Stimulated activated CD8-positive, alpha-beta memory T cell treated with anti-CD3 and anti-CD28 coated beads, Interleukin-12 subunit alpha, Interleukin-12 subunit beta, amount 100 ng/mL, for 24 hours (primary cell): ENCODE data around the gene CDH20.
"Not testable (repeated sequence)": the region's sequence is repeated elsewhere in the genome, so short reads cannot be mapped to it uniquely, and the experiment has no call there.

Experiments used
- DNase-seq: peaks from one replicate; pipeline ENCODE4 v3.0.0-alpha.2; 2020; ENCODE audit errors: extremely low read depth

CDH20 gene

GRCh38 chr18:61348230-61348629 lies 15.0 kb downstream of the CDH20 start:
- DNase-seq = no peak

- DNase-seq = no peak
Measured at GRCh38 chr18:61350578-61350977, 17.3 kb downstream of the CDH20 start.

DNA sequence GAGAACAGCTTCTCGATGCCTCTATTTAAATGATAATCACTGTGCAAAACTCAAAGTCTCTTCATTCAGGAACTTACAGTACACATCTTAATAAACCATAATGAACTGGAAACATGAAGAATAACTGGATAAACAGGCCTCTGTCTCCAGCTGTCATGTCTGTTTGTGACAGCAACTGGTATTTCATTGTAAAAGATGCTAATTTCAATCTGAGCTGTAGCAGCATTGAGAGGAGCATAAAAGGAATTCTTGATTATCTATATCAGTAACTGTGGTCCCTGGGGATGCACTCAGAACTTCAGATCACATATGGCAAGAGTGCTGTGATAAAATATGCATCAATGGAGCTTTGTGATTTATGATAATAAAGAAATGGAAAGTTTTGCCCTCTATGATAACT lies 18.8 kb downstream of the CDH20 start:
- no peak for DNase-seq

- no peak for DNase-seq
Measured at GRCh38 chr18:61352611-61353010, 19.4 kb downstream of the CDH20 start.

DNA sequence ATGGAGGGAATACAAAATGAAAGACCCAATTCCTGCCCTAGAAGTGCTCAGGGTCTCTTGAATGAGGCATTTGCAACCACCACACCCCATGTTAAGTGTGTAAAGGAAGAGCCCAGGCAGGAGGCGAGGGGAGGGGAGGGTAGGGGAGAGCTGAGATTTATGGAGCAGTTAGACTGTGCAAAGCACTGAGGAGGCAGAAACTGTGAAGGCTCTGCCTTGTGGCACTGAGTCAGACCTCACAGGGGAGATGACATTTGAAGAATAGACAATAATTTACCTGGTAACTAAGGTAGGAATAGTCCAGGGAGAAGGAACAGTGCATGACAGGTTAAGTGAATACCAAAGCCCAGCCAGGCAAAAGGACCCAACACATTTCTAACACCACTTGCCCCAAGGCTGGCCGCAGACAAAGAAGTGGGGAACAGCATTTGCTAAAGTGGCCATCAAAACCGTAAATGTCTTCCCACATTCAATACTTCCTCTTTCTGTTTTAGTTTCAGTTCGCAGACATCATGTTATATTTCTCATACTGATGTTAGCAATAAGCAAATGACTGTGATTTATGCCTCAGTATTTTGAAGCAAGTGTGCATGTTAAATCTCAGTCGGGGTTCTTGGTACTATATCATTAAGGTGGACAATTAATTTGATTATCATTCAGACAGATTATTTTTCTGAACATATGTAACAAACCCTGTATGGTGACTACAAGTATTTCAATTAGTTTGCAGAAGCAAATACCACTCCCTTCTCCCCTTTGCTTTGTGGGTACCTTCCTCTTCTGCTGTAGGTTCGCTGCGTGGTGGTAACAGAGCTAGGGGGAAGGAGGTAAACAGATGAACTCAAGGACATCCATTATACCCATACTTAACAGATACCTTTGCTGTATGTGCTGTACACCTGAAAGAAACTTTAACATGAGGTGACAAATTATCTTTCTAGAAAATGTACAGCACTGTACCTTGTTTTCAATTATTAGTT lies 27.5 kb downstream of the CDH20 start:
- no peak for DNase-seq

DNA sequence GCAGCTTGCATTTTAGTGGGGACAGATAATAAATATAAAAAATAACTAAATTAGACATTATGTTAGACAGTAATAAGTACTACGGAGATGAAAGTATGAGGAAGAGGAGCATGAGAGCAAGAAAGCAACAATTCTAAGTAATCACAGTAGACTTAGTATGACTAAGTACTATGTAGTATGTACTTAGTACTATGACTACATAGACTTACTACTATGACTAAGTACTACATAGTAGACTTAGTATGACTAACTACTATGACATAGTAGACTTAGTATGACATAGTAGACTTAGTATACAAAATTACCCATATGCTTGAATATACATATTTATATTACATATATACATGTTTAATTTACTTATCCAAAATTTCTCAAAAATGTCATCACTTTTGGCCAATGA lies 29.3 kb downstream of the CDH20 start:
- no peak for DNase-seq

DNA sequence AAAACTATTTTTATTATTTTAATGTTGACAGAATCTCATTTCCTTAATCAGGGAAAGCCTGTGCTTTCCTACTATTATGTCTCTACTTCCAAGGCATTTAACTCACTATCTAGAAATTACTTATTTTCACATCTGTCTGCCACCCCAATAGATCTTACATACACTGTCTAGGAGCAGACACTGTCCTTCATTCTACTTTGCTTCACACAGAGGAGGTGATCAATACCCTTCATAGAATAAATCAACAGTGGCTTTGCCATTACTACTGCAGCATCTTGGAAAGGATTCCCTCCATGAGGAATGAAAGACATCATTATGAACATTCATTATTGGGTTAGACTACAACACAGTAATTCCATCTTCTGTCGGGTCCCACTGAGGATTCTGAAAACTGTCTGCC lies 31.7 kb downstream of the CDH20 start:
- DNase-seq = no peak

DNA sequence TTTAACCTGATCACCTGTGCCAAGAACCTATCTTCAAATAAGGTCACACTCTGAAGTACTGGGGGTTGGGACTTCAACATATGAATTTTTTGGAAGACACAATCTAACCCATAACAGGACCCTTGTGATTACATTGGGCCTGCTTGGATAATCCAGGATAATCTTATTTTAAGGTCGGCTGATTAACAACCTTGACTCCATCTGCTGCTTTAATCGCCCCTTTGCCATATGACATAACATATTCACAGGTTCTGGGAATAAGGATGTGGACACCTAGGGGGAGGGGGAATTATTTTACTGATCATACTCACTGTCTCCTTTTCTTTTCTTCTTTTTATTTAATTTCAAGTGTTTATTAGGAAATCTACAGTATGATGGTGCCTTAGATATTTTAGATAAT lies 34.8 kb downstream of the CDH20 start:
- DNase-seq = no peak

DNA sequence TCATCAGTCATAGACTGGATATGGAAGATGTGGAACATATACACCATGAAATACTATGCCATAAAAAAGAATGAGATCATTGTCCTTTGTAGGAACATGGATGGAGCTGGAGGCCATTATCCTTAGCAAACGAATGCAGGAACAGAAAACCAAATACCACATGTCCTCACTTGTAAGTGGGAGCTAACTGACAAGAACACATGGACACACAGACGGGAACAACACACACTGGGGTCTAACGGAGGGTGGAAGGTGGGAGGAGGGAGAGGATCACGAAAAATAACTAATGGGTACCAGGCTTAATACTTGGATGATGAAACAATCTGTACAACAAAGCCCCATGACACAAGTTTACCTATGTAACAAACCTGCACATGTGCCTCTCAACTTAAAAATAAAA lies 36.4 kb downstream of the CDH20 start:
- DNase-seq = not testable (repeated sequence)

DNA sequence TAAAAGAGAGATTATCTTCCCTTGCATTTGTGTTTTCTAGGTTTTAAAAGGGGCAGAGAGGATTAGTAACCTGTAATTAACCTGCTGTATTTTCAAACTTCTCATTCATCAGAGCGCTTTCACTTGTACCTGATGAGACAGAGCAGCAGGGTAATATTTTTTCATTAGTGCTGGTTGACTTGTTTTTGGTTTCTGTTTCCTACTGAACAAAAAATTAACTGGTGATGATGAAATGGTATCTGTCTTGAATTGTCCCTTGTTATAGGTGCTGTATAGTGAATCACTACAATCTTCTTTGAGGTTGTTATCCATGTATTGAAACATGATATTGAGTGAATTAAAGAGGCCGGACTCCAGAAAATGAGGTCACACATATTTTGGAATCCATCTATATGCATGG lies 37.9 kb downstream of the CDH20 start:
- no peak for DNase-seq

DNA sequence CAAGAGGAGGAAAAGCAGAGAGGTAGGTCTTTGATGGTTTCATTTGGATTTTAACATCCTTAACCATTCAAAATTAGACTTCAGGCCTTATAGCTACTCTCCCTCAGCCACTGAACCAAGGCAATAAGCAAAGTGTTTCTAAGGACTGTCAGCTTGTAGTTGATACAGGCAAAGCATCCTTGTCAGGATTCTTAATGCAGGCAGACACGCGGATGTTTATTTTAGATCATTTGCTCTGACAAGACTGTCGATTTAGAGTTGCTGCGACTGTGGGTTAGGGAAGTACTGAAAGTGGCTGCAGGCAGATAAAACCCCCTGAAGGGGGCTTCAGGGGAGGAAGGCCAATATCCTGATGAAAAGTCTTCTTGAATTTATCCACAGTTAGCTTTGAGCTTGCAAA lies 46.6 kb downstream of the CDH20 start:
- no peak for DNase-seq

- no peak for DNase-seq
Measured at GRCh38 chr18:61388010-61388409, 54.8 kb downstream of the CDH20 start.

DNA sequence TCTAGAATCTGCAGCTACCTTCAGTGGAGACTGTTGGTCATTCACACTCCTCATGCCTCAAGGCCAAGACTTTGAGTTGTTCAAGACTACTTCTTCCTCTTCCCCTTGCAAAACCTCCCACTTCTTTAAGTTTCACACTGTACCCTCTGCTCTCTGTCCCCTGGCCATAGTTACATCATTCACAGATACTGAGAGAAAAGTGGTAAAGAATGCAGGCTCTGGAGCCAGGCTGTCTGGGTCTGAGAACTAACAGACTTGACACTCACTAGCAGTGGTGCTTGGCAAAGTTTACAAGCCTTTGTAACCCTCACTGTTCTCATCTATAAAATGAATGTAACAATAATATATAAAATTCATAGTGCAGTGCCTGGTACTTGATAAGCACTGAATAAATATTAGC lies 61.8 kb downstream of the CDH20 start:
- DNase-seq = no peak

DNA sequence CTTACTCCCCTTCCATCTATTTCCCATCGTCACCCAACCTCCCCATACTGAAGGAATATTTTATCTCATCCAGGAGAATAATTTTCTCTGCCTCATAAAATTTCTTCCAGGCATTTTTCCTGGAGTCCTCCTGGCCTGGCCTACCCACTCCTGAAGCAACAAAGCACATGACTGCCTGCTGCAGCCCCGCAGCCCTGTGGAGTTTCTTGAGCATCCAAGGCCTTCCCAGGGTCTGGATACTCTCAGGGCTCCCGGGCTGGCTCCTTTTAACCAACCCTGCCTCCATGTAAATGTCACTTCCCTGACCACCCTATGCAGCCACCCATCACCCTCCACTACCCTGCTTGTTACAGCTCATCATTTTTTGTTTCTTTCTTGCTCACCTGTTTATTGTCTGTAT lies 64.0 kb downstream of the CDH20 start:
- DNase-seq = no peak

DNA sequence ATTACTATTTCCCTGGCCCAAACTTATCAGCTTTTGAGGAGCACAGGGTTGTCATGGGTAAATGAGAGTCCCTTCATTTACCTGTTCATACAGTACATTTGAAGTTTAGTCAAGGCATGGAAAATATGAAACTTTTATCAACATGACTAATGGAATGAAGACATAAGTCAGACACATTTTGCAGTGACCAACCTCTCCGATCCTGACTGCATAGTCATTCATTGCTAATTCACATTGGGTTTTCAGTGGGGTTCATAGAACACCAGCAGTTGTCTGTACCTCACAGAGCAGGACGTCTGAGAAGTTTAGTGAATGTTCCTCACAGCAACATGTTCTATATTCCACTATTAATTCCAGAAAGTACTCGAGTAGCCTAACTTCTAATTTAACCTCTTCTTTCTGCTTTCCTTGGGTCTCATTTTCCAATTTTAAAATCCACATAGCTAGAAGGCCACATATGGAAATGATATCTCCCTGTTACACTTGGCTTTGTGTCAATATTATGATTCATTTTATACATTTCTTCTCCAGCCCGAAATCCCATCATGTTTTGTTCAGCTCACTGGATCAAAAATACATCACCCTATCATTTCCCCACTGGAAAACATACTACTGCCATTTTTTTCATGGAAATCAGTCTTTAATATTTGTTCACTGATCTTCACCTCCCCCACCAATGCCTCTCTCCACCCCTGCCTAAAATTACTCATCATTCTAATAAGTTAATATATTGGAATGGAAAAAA lies 65.9 kb downstream of the CDH20 start:
- DNase-seq = no peak

- no peak for DNase-seq
Measured at GRCh38 chr18:61400016-61400635, 66.9 kb downstream of the CDH20 start.

DNA sequence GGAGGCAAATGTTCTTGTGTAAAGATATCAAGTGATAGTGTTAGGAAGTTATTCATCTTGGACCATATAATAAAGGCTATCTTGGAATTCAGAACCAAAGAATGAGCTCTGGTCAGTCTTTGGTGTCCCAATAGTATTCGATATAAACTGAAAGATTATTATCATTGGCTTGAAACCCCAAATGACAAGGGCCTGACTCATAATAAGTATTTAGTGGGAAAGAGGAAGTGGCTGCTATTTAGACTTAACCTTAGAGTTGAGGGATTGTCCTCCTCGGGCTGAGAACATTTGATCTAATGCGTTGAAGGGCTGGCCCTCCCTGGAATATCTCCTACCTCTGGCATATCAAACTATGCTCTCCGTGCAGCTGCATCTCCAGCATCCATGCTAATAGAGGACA lies 67.5 kb downstream of the CDH20 start:
- DNase-seq = no peak

DNA sequence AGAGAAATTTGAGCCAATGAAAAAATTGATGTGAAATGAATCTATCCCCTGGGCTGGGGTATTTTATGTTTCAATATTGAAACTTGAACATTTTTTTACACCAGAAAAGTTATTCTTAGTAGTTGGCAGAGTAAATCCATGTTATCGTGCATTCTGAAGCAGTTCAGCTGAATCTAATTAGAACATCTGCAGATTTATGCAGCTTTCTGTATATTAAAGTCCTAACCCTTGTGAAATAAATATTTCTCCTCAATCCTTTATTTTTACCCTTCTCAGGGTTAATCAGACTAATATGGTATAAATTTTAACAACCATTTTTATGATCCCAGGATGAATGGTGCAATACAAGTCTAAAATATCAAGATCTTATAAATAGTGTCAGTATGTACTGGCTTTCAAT lies 69.5 kb downstream of the CDH20 start:
- DNase-seq = no peak

- DNase-seq = no peak
Measured at GRCh38 chr18:61413396-61413795, 80.2 kb downstream of the CDH20 start.

GRCh38 chr18:61414086-61414485 lies 80.9 kb downstream of the CDH20 start:
- DNase-seq = no peak

- DNase-seq = no peak
Measured at GRCh38 chr18:61419763-61420162, 86.5 kb downstream of the CDH20 start.

DNA sequence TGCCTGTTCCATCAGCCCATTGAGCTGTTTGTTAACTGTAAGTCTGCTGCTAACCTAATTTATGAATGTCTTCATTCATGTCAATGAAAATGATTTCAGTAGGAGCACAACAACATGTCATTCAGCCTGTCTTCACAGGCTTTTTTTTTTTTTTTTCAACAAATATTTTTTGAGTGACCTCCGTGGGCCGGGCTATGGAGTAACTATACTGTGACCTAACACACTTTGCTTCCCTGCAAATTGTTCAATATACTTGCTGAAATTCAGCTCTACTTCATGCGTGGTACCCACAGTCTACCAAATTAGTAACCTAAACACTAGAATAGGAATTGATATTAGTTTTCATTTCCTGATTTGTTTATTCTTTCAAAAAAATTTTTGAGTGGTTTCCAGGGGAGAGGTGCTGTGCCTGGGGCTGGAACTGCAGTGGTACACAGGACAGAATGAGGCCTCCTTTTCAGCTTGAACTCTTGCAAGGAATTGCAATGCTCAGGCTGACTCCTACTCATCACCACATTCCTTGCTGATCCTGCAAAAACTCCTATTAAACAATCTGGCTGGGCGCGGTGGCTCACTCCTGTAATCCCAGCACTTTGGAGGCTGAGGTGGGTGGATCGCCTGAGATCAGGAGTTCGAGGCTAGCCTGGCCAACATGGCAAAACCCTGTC lies 87.1 kb downstream of the CDH20 start:
- no peak for DNase-seq
